ENCODE measurements around the gene CMTM6.
"Not testable (repeated sequence)": the region's sequence is repeated elsewhere in the genome, so short reads cannot be mapped to it uniquely, and the experiment has no call there.

CMTM6 gene

GRCh38 chr3:32499585-32499984, 3.1 kb downstream of the CMTM6 start:
- DNase-seq (ENCODE audit: low spot score), result no peak

- DNase-seq (ENCODE audit: low spot score), result no peak
These were observed 3.7 kb downstream of the CMTM6 start for GRCh38 chr3:32498992-32499391.

- no peak for DNase-seq (ENCODE audit: low spot score)
These were observed 4.4 kb downstream of the CMTM6 start for GRCh38 chr3:32498252-32498651.

GRCh38 chr3:32495609-32496008, 7.0 kb downstream of the CMTM6 start:
- DNase-seq (ENCODE audit: low spot score), result no peak

GRCh38 chr3:32495085-32495484, 7.6 kb downstream of the CMTM6 start:
- no peak for DNase-seq (ENCODE audit: low spot score)

GRCh38 chr3:32493437-32494414, 8.9 kb downstream of the CMTM6 start:
- no peak for DNase-seq (ENCODE audit: low spot score)

GRCh38 chr3:32492684-32493436, 9.8 kb downstream of the CMTM6 start:
- no peak for DNase-seq (ENCODE audit: low spot score)

GRCh38 chr3:32488474-32489008, 14.1 kb downstream of the CMTM6 start:
- DNase-seq (ENCODE audit: low spot score), result no peak

GRCh38 chr3:32487781-32488473, 14.7 kb downstream of the CMTM6 start:
- DNase-seq (ENCODE audit: low spot score), result no peak

GRCh38 chr3:32484436-32484835, 18.2 kb downstream of the CMTM6 start:
- no peak for DNase-seq (ENCODE audit: low spot score)

GRCh38 chr3:32483772-32484171, 18.9 kb downstream of the CMTM6 start:
- no peak for DNase-seq (ENCODE audit: low spot score)

- no peak for DNase-seq (ENCODE audit: low spot score)
These were observed 20.0 kb downstream of the CMTM6 start for GRCh38 chr3:32482693-32483092.

GRCh38 chr3:32481791-32482631, 20.6 kb downstream of the CMTM6 start:
- no peak for DNase-seq (ENCODE audit: low spot score)

GRCh38 chr3:32480604-32481003, 22.0 kb downstream of the CMTM6 start:
- DNase-seq (ENCODE audit: low spot score), result no peak

- no peak for DNase-seq (ENCODE audit: low spot score)
These were observed 28.5 kb downstream of the CMTM6 start for GRCh38 chr3:32474201-32474600.

GRCh38 chr3:32472151-32472550, 30.5 kb downstream of the CMTM6 start:
- DNase-seq (ENCODE audit: low spot score), result not testable (repeated sequence)

- no peak for DNase-seq (ENCODE audit: low spot score)
These were observed 31.4 kb downstream of the CMTM6 start for GRCh38 chr3:32471246-32471645.

GRCh38 chr3:32470362-32470761, 32.3 kb downstream of the CMTM6 start:
- DNase-seq (ENCODE audit: low spot score), result no peak

- no peak for DNase-seq (ENCODE audit: low spot score)
These were observed 33.3 kb downstream of the CMTM6 start for GRCh38 chr3:32469151-32469874.

GRCh38 chr3:32467333-32468070, 35.1 kb downstream of the CMTM6 start:
- peak; percentile 73 for DNase-seq (ENCODE audit: low spot score)
